ENCODE data around the gene MAT2A.

DNA sequence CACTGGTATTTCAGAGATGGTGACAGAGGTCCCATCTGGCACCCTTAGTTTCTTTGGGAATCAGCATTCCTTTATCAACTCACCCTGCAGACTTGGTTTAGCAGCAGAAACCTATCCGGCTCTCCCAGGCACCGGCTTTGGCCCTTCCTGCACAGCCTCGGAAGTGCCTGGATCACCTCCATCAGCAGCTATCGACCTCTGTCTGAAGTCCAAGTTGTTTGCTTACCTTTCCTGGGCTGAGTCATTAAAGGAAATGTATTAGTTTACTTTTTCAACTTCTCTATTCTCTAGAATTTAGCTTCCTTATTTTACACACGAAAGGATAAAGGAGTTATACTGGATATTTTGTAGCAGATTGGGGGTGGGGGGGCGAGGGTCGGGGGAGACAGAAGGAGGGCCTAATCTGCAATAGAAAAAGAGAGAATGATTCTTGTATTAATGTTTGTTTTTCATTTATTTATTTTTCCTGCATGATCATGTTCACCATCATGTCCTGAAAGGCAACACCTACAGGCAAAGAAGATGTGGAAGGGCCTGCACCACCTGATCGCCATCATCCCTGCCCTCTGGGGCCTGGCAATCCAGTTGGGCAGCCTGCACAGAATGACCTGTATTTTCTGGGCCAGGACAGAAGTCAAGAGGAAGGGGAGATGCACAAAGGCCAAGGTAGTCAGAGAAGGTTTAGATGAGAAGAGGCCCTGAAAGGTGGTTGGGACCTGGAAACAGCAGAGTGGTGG lies 22.1 kb upstream of the MAT2A start:
- TF ChIP-seq CTCF (IDR thresholded peaks at IDR 0.05 in 2 of 3, conservative IDR thresholded peaks at IDR 0.05 in 1 of 3; ENCODE audit: control insufficient read depth in 2 of 3, extremely low read depth in 1 of 3, insufficient read depth in 1 of 3, low read depth in 3 of 3, low read length in 3 of 3) (no peak), HCFC1 (IDR thresholded peaks at IDR 0.05; ENCODE audit: low read length) (no peak), BRCA1 (IDR thresholded peaks at IDR 0.05; ENCODE audit: low read depth, low read length) (no peak), ZSCAN29 (IDR thresholded peaks at IDR 0.05) (no peak), JUNB (IDR thresholded peaks at IDR 0.05) (no peak), MYC (IDR thresholded peaks at IDR 0.05; ENCODE audit: insufficient read depth, insufficient read length, insufficient replicate concordance, low read length, severe bottlenecking) (no peak), SMAD1 (IDR thresholded peaks at IDR 0.05; ENCODE audit: low read depth, partially characterized antibody) (no peak), SIN3A (IDR thresholded peaks at IDR 0.05; ENCODE audit: low read depth, low read length) (no peak), EZH2 (IDR thresholded peaks at IDR 0.05; ENCODE audit: borderline replicate concordance, control insufficient read depth, low read depth, low read length) (no peak)
- TF ChIP-seq, protein P1, sequence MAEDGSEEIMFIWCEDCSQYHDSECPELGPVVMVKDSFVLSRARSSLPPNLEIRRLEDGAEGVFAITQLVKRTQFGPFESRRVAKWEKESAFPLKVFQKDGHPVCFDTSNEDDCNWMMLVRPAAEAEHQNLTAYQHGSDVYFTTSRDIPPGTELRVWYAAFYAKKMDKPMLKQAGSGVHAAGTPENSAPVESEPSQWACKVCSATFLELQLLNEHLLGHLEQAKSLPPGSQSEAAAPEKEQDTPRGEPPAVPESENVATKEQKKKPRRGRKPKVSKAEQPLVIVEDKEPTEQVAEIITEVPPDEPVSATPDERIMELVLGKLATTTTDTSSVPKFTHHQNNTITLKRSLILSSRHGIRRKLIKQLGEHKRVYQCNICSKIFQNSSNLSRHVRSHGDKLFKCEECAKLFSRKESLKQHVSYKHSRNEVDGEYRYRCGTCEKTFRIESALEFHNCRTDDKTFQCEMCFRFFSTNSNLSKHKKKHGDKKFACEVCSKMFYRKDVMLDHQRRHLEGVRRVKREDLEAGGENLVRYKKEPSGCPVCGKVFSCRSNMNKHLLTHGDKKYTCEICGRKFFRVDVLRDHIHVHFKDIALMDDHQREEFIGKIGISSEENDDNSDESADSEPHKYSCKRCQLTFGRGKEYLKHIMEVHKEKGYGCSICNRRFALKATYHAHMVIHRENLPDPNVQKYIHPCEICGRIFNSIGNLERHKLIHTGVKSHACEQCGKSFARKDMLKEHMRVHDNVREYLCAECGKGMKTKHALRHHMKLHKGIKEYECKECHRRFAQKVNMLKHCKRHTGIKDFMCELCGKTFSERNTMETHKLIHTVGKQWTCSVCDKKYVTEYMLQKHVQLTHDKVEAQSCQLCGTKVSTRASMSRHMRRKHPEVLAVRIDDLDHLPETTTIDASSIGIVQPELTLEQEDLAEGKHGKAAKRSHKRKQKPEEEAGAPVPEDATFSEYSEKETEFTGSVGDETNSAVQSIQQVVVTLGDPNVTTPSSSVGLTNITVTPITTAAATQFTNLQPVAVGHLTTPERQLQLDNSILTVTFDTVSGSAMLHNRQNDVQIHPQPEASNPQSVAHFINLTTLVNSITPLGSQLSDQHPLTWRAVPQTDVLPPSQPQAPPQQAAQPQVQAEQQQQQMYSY (CRISPR knock-in tag; IDR thresholded peaks at IDR 0.05) = no peak
